Epithelial cell of esophagus (primary cell): ENCODE data around the gene AGBL3.

ENCODE experiments used
- DNase-seq: peaks from one replicate; pipeline ENCODE4 v3.0.0; 2010; ENCODE audit warnings: low read depth
- H3K4me3 ChIP-seq: 2 replicates; pipeline ENCODE4 v1.5.1; 2011; ENCODE audit warnings: mild to moderate bottlenecking, low read length, control low read depth
- CTCF ChIP-seq: IDR thresholded peaks from 2 replicates; pipeline ENCODE4 v1.5.1; 2011; ENCODE audit warnings: low read depth, mild to moderate bottlenecking, low read length, control low read depth, inconsistent platforms; ENCODE audit not compliant: insufficient read depth; ENCODE audit errors: missing control alignments

The AGBL3 gene

DNA sequence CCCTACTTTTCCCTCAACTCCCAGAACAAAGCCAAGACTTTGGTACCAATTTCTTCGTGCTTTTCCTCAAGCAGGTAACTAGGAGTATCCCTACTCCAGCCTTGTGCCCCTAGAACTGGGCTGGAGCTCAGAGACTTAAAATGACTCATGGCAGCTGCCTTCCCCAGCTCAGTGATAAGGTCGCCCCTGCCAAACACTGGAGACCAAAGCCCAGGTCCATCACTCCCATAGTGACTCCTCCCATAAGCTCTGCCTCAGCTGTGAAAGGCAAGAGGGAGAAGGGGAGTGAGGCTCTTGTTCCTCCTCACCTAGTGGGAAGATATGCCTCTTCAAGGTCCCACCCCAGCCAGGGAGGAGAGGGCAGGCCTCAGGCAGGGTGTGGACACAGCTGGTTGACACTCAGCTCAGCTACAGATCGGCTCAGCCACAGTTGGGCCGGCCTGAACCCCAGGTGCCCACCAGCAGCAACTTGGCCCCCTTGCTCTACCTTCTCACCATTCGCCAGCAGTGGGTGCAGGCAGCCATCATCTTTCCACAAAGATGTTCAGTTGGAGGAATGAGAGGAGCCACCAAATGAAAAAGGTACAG is 198.0 kb downstream of the AGBL3 start:
- no peak for TF ChIP-seq CTCF
- no peak for DNase-seq
- no peak overlapping the region for H3K4me3 ChIP-seq
